Stimulated activated CD8-positive, alpha-beta memory T cell treated with anti-CD3 and anti-CD28 coated beads, Interleukin-12 subunit alpha, Interleukin-12 subunit beta, amount 100 ng/mL, for 24 hours (primary cell): Measurements from ENCODE around the gene MYO15B.
"Not testable (repeated sequence)": the region's sequence is repeated elsewhere in the genome, so short reads cannot be mapped to it uniquely, and the experiment has no call there.

Experiments
- DNase-seq: peaks from one replicate; pipeline ENCODE4 v3.0.0-alpha.2; 2020; ENCODE audit errors: extremely low read depth

MYO15B gene

GRCh38 chr17:75624714-75625345 is 37.2 kb downstream of the MYO15B start:
- no peak for DNase-seq

- DNase-seq = no peak
Measured at GRCh38 chr17:75625813-75626486, 38.4 kb downstream of the MYO15B start.

- DNase-seq = no peak
Measured at GRCh38 chr17:75626496-75627038, 39.0 kb downstream of the MYO15B start.

DNA sequence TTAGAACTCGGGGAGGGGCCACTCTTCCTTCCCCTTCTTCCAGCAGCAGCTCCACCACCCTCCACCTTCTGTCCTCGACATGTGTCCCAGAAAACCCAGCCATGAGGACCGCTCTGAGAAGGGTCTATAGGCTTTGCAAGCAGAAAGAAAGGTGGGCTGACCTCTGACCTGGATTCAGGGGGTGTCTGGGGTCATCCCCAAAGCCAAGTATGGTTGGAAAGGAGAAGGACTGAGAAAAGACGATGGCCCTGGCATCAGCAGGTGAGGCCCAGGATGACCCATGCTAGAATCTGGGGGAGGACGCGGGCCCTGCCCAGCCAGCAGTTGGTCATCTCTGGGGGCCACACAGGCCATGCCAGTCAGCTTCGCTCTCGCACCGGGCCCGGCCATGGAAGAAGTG is 39.5 kb downstream of the MYO15B start:
- DNase-seq = no peak

DNA sequence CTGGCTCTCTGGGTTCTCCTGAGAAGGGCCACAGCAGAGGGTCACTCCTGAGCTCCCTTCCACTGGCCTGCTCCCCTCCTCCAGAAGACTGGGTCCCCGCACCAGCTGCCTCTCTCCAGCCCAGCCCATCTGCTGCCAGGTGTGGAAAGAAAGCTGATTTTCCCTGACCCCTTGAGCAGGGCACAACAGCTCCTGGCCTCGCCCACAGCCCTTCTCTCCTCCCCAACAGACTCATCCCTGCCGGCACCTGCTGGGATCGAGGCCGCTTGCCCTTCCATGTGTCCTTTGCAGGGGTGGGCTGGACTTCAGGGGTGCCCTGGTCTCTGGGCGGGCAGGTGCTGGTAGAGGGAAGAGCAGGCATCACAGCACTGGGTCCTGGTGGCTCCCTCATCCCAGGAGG is 40.8 kb downstream of the MYO15B start:
- no peak for DNase-seq

- no peak for DNase-seq
Measured at GRCh38 chr17:75629157-75629556, 41.6 kb downstream of the MYO15B start.

- DNase-seq = no peak
Measured at GRCh38 chr17:75630071-75630917, 42.7 kb downstream of the MYO15B start.

DNA sequence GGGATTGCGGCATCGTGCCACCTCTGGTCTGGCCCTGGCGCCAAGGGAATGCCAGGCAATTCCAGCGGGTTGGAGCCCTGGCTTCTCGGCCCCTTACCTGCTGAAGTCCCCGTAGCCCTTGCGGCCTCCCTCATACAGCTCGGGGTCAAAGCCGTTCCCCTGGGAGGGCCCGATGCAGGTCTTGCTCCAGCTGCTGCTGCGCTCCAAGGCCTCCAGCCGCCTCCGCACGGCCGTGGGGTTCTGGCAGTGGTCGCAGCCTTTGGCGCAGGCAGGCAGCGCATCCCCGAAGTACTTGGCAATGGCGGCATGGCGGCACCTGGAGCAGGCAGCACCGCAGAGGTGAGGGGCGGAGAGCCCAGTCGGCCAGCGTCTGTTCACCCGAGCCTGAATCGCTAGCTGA is 43.8 kb downstream of the MYO15B start:
- DNase-seq = no peak

- DNase-seq = no peak
Measured at GRCh38 chr17:75632428-75632827, 44.8 kb downstream of the MYO15B start.

GRCh38 chr17:75632863-75633485 is 45.4 kb downstream of the MYO15B start, which contains the start of gene SMIM5:
SMIM5 (plus strand) TSS chr17:75633434; CDS start chr17:75640202, 6,768 bp downstream.
- peak; percentile 57 for DNase-seq

- DNase-seq = no peak
Measured at GRCh38 chr17:75633486-75634375, 46.1 kb downstream of the MYO15B start.

GRCh38 chr17:75634376-75634740 is 46.8 kb downstream of the MYO15B start:
- DNase-seq = no peak

DNA sequence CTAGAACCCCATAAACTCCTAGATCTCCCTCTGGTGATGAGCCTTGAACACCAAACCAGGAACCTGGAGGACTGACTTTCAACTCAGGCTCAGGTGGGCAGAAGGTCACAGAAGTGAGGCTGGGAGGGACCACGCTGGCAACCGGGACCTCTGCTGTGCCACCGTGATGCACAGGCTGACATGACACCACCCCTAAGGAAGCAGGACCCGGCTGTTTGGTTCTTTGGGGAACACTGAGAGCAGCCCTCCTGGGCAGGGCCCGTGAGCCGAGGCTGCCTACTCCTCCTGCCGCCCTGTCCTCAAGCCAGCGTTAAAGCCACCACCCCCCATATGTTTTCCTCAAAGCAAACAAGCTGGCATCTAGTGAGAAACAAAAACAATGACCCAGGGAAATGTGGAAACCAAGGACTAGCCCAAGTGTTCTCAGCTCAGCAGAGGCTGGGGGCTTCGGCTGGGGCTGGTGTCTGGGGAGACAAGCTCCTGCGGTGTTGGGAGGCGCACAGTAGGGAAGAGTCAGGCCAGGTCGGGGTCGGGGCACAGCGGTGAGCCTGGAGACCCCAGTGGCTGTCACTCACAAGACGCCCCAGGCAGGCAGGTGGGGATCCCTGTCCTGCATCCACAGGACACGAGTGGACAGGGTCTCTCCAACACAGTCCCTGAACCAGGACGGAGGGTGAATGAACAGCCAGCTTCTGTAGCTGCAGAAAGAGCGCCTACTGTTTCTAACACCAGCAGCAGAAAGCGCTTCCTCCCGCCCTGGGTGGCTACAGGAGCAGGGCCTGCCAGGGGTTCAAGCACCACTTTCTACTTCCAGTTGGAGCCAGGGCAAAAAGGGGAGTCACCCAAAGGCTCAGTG is 47.4 kb downstream of the MYO15B start:
- DNase-seq = no peak

DNA sequence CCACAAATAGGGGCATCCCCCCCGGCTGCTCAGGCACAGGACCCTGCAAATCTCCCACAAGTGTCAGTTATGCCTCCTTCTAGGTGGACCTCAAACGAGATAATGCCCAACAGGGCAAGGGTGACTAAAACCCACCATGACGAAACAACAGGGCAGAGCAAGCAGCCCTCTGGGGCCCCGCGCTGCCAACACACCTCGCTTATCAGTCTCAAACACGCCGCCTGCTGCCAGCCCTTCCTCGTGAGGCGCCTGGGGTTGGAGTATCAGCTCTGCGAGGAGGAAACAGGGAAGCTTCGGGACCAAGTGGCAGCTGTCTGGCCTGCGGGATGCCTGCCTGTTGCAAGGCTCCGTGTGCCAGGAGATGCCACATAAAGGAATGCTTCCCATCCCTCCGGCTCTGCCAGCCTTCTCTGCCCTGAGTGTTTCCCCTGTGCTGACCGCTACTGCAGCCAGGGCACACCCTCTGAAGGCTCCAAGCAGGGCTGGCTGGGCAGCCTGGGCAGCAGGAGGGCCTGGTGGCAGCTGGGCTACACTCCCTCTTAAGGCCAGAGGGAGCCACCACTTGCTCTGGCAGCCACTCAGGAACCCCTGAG is 48.1 kb downstream of the MYO15B start:
- no peak for DNase-seq

DNA sequence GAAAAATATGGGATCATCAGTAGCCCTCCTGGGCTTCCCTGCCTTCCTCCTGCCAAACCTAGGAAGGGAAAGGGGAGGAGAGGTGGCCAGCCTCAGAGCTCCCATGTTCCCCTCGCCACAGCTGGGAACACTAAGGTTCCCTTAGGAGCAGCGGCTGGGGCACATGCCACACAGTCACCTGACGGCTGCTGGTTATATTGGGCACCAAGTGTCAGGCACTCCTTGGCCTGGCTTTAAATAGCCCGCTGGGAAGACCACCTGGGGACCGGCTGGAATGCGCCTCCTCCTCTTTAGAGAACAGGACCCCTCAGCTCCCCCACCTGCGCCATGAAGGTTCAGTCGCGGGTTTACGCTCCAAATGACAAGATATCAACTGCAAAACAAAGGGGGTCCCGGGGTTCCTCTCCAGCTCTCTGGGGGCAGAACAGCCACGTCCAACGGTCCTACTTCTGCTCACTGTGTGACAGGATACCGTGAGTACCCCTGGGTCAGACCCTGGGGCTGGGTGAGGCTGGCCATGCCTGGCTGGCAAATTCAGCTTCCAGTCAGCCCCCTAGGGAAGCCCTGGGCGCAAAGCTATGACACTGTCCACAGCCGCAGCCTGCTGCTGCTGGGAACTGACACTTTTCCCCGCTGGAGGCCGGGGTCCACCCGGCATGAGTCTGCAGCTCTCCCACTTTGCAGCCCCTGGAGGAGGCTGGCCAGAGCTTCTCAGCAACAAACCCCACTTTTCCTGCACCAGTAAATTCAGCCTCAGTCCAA is 49.0 kb downstream of the MYO15B start:
- DNase-seq = no peak

DNA sequence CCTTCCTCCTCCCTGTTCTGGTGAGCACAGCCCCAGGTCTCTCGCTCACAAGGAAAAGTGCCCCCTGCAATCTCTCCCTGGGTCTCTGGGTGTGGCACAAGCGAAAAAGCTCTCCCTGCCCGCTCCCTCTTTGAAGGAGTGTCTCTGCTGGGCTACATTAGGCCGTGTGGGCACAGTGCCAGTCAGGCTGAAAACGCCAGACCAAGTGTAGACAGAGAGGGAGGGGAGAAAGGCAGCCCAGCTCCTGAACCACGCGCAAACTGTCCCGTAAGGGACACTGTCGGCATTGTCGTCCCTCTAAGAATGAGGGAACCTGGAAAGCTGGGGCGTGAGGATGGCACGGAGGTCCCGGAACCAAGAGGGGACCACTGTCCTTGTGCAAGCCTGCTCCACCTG is 49.5 kb downstream of the MYO15B start:
- DNase-seq = no peak

DNA sequence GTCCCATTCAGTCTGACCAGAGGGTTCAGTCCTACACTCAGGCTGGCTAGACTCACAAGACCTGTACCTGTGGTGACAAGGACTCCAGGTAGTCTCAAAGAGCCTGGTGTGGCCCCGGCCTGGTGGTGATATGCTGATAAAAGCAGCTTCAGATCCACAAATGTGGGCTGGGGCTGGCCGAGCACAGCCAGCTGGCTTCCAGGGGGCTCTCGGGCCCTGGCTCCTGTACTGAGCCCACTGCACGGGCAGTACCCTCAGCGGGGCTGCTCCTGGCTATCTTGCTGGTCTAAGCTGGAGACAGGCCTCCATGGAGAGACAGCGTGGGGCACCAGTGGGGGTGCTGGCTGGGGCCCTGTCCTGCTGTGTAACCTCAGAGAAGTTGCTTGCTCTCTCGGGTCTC is 50.0 kb downstream of the MYO15B start:
- DNase-seq = no peak

DNA sequence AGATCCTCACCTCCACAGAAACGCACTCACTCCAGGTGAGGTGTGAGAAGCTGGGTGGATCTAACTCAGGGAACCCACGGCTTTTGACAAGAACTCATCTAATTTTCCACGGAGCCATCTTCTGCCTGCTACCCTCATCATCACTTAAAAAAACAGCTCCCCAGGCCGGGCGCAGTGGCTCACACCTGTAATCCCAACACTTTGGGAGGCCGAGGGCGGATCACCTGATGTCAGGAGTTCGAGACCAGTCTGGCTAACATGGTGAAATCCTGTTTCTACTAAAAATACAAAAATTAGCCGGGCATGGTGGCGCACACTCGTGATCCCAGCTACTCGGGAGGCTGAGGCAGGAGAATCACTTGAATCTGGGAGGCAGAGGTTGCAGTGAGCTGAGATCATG is 50.4 kb downstream of the MYO15B start:
- DNase-seq = not testable (repeated sequence)

DNA sequence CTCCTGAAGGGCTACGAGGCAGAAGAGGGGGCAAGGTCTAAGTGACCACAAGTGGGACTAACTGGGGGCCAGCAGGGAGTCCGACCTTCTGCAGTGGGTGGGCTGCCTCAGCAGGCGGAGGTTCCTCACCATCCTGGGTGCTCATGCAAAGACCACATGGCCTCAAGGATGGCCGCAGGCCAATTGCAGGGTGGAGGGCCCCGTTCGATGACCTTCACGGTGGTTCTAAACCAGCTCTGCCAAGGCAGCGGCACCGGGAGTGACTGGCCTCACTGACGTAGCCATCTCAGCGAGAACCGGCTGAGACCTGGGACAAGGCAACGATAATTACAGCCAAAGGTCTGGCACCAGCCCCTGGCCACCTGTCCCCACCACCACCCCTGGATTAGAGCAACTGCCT is 51.3 kb downstream of the MYO15B start:
- DNase-seq = no peak
